Gastrocnemius medialis (tissue), 4 donors: ENCODE results near the gene LINC01488.

ENCODE experiments used
- CTCF ChIP-seq, 5 experiments: fragments of 450-650 bp in 3 of 5; fragments of 200-600 bp in 2 of 5; sonication (generic) in 2 of 5; IDR thresholded peaks in 4 of 5; conservative IDR thresholded peaks in 1 of 5; 1 replicate in 4 of 5; 2 replicates in 1 of 5; pipeline ENCODE4 v1.5.1; 2016 to 2019; ENCODE audit warnings: antibody characterized with exemption in 5 of 5, mild to moderate bottlenecking in 3 of 5, moderate library complexity in 3 of 5
- POLR2A ChIP-seq, 2 donors: fragments of 450-650 bp; IDR thresholded peaks; one replicate each; pipeline ENCODE4 v1.6.1; 2017; ENCODE audit warnings: antibody characterized with exemption in 2 of 2, mild to moderate bottlenecking in 2 of 2, moderate library complexity in 2 of 2

- TF ChIP-seq CTCF (IDR thresholded peaks at IDR 0.05 in 4 of 5, conservative IDR thresholded peaks at IDR 0.05 in 1 of 5) (no peak), POLR2A (IDR thresholded peaks at IDR 0.05) (no peak)
Measured at GRCh38 chr11:69484427-69485259, 3.2 kb downstream of the LINC01488 start.
